ENCODE data around the gene FIBCD1.

- TF ChIP-seq REST (IDR thresholded peaks at IDR 0.05; ENCODE audit: unreplicated experiment): no peak
- no peak for TF ChIP-seq CTCF (conservative IDR thresholded peaks at IDR 0.05; ENCODE audit: low read depth in 2 of 2)
- TF ChIP-seq EZH2 (IDR thresholded peaks at IDR 0.05; ENCODE audit: low read depth, unreplicated experiment): no peak
- TF ChIP-seq CREB1 (CRISPR knock-in tag; IDR thresholded peaks at IDR 0.05; ENCODE audit: low read depth): no peak
- no peak for TF ChIP-seq POLR2AphosphoS5 (IDR thresholded peaks at IDR 0.05; ENCODE audit: low read depth)
- TF ChIP-seq EZH2phosphoT487 (IDR thresholded peaks at IDR 0.05; ENCODE audit: unreplicated experiment): no peak
These were observed 15.2 kb downstream of the FIBCD1 start for GRCh38 chr9:130923611-130924447.

Data from GM23338 (cell line).